GM19397 (cell line): Measurements from ENCODE around the gene PDYN.

Experiments used
- ATAC-seq: cut with Tn5 transposase; IDR thresholded peaks from one replicate; pipeline ENCODE4 v1.9.1; 2021; ENCODE audit warnings: mild to moderate bottlenecking, moderate library complexity; ENCODE audit not compliant: unreplicated experiment

PDYN gene

GRCh38 chr20:1935696-1936366 lies 58.0 kb downstream of the PDYN start:
- ATAC-seq = no peak

GRCh38 chr20:1934721-1935573 lies 58.9 kb downstream of the PDYN start:
- ATAC-seq = no peak

GRCh38 chr20:1934156-1934555 lies 59.7 kb downstream of the PDYN start:
- ATAC-seq = no peak

DNA sequence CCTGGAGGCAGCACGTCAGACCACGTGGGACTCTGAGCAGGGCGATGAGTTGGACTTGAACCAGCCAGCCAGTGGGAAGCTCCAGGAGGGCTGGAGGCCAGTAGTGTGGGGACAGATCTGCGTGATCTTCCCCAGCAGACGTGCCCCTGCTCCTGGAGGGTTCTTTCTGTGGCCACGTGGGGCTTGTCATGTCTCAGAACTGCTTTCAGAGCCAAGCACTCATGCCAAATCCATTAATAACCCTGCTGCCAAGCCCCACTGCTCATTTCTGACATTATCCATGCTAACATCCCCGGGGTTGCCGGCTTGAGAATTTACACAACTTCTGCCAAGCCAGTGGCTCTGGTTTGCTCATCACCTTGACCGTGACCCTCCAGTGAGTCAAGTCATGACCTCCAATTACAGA lies 60.4 kb downstream of the PDYN start:
- no peak for ATAC-seq

- ATAC-seq = no peak
These were observed 60.9 kb downstream of the PDYN start for GRCh38 chr20:1932971-1933370.

GRCh38 chr20:1931830-1932229 lies 62.0 kb downstream of the PDYN start:
- no peak for ATAC-seq

- ATAC-seq = no peak
These were observed 63.7 kb downstream of the PDYN start for GRCh38 chr20:1930165-1930564.

- no peak for ATAC-seq
These were observed 64.4 kb downstream of the PDYN start for GRCh38 chr20:1929460-1929859.

- ATAC-seq = no peak
These were observed 65.1 kb downstream of the PDYN start for GRCh38 chr20:1928782-1929181.
